ENCODE results near the gene ZBTB20. TPM values are rescaled to one million over a fixed set of nuclear protein-coding genes. Genes with fewer than 3 reads are reported as not detected.
A peak's percentile ranks its signal among the peaks of the same experiment; 100 is the strongest.

Gene ZBTB20
- total and polyA plus RNA-seq, 5 donors from 2014 or later, result 10.1 to 58.2 (median 13.2) TPM

- Mint-ChIP-seq H3K27ac (peak overlapping the region; percentile 2 to 91 (median 90)), H3K36me3 (peaks cover 19% of the 10 kb centered on the region), H3K4me1 (peaks cover 50 to 86% (median 68%) of the 10 kb centered on the region in 4 donors)
Observed at GRCh38 chr3:114336122-114336697, 810.9 kb downstream of the ZBTB20 start.

GRCh38 chr3:114333923-114334240, 813.2 kb downstream of the ZBTB20 start:
- ATAC-seq (ENCODE audit: low read depth in 2 of 2) (no peak), DNase-seq (no peak)
- Mint-ChIP-seq H3K4me3 (peak overlapping the region; percentile 2 to 76 (median 48)), H3K27me3 (no peaks in the 10 kb centered on the region), H3K27ac (peak overlapping the region; percentile 91 to 96 (median 94)), H3K9me3 (peaks cover 0 to 2% (median 0%) of the 10 kb centered on the region in 7 donors), H3K4me1 (peaks cover 59 to 91% (median 74%) of the 10 kb centered on the region in 4 donors), H3K36me3 (peaks cover 14% of the 10 kb centered on the region)
- Histone ChIP-seq H3K27me3 (ENCODE audit: control insufficient read depth, insufficient read depth, low read length) (no peaks in the 10 kb centered on the region), H3K9me3 (ENCODE audit: control insufficient read depth in 2 of 2, low read length in 2 of 2) (no peaks in the 10 kb centered on the region), H3K4me3 (ENCODE audit: low read depth, low read length) (peak overlapping the region; percentile 20), H3K27ac (ENCODE audit: insufficient read depth, low read length, poor library complexity, severe bottlenecking) (peak overlapping the region; percentile 80), H3K36me3 (ENCODE audit: control insufficient read depth, insufficient read depth, low read length) (no peaks in the 10 kb centered on the region), H3K4me1 (ENCODE audit: control insufficient read depth, insufficient read depth, low read length, poor library complexity, severe bottlenecking) (peaks cover 75% of the 10 kb centered on the region)

More at GRCh38 chr3:114336122-114336697, 810.9 kb downstream of the ZBTB20 start:
- Histone ChIP-seq H3K9me3 (ENCODE audit: control insufficient read depth in 2 of 2, low read length in 2 of 2) (no peaks in the 10 kb centered on the region), H3K27ac (ENCODE audit: insufficient read depth, low read length, poor library complexity, severe bottlenecking) (peak overlapping the region; percentile 80), H3K36me3 (ENCODE audit: control insufficient read depth, insufficient read depth, low read length) (no peaks in the 10 kb centered on the region), H3K4me1 (ENCODE audit: control insufficient read depth, insufficient read depth, low read length, poor library complexity, severe bottlenecking) (peaks cover 60% of the 10 kb centered on the region), H3K27me3 (ENCODE audit: control insufficient read depth, insufficient read depth, low read length) (no peaks in the 10 kb centered on the region), H3K4me3 (ENCODE audit: low read depth, low read length) (peak overlapping the region; percentile 39)
- ATAC-seq (ENCODE audit: low read depth in 2 of 2), result no peak
- Mint-ChIP-seq H3K4me3 (peak overlapping the region; percentile 7 to 49 (median 42)), H3K9me3 (peaks cover 0 to 2% (median 0%) of the 10 kb centered on the region in 7 donors), H3K27me3 (no peaks in the 10 kb centered on the region)
- peak in 1 of 3 donors; percentile 29 for DNase-seq

GRCh38 chr3:114333180-114333922, 813.7 kb downstream of the ZBTB20 start:
- H3K36me3 Mint-ChIP-seq, result peaks cover 12% of the 10 kb centered on the region
- ATAC-seq (ENCODE audit: low read depth in 2 of 2) (no peak), DNase-seq (peak in 1 of 3 donors; percentile 52)
- Histone ChIP-seq H3K9me3 (ENCODE audit: control insufficient read depth in 2 of 2, low read length in 2 of 2) (no peaks in the 10 kb centered on the region), H3K27ac (ENCODE audit: insufficient read depth, low read length, poor library complexity, severe bottlenecking) (peak overlapping the region; percentile 80), H3K27me3 (ENCODE audit: control insufficient read depth, insufficient read depth, low read length) (no peaks in the 10 kb centered on the region), H3K4me1 (ENCODE audit: control insufficient read depth, insufficient read depth, low read length, poor library complexity, severe bottlenecking) (peaks cover 75% of the 10 kb centered on the region), H3K36me3 (ENCODE audit: control insufficient read depth, insufficient read depth, low read length) (no peaks in the 10 kb centered on the region), H3K4me3 (ENCODE audit: low read depth, low read length) (peak overlapping the region; percentile 56)
- peaks cover 60 to 92% (median 76%) of the 10 kb centered on the region in 4 donors for H3K4me1 Mint-ChIP-seq
- H3K9me3 Mint-ChIP-seq, result peaks cover 0 to 4% (median 0%) of the 10 kb centered on the region in 7 donors
- H3K27me3 Mint-ChIP-seq, result no peaks in the 10 kb centered on the region
- H3K27ac Mint-ChIP-seq, result peak overlapping the region; percentile 91 to 96 (median 94)
- H3K4me3 Mint-ChIP-seq, result peak overlapping the region; percentile 47 to 86 (median 74)

- no peaks in the 10 kb centered on the region for H3K9me3 ChIP-seq (ENCODE audit: control insufficient read depth in 2 of 2, low read length in 2 of 2)
- DNase-seq, result peak in 2 of 3 donors; percentile 45 to 82
- H3K27me3 ChIP-seq (ENCODE audit: control insufficient read depth, insufficient read depth, low read length), result no peaks in the 10 kb centered on the region
- peak overlapping the region; percentile 56 for H3K4me3 ChIP-seq (ENCODE audit: low read depth, low read length)
- H3K4me1 Mint-ChIP-seq, result peaks cover 64 to 92% (median 78%) of the 10 kb centered on the region in 4 donors
- H3K27me3 Mint-ChIP-seq, result no peaks in the 10 kb centered on the region
- H3K27ac ChIP-seq (ENCODE audit: insufficient read depth, low read length, poor library complexity, severe bottlenecking), result peak overlapping the region; percentile 80
- H3K4me3 Mint-ChIP-seq, result peak overlapping the region; percentile 47 to 86 (median 74)
- no peaks in the 10 kb centered on the region for H3K36me3 ChIP-seq (ENCODE audit: control insufficient read depth, insufficient read depth, low read length)
- peaks cover 78% of the 10 kb centered on the region for H3K4me1 ChIP-seq (ENCODE audit: control insufficient read depth, insufficient read depth, low read length, poor library complexity, severe bottlenecking)
- H3K36me3 Mint-ChIP-seq, result peaks cover 12% of the 10 kb centered on the region
- H3K9me3 Mint-ChIP-seq, result peaks cover 0 to 4% (median 0%) of the 10 kb centered on the region in 7 donors
- ATAC-seq (ENCODE audit: low read depth in 2 of 2), result peak; percentile 69 to 77
- peak overlapping the region; percentile 91 to 96 (median 94) for H3K27ac Mint-ChIP-seq
Observed at GRCh38 chr3:114332342-114333179, 814.5 kb downstream of the ZBTB20 start.

- peak overlapping the region; percentile 47 to 86 (median 74) for H3K4me3 Mint-ChIP-seq
- Histone ChIP-seq H3K9me3 (ENCODE audit: control insufficient read depth in 2 of 2, low read length in 2 of 2) (no peaks in the 10 kb centered on the region), H3K4me1 (ENCODE audit: control insufficient read depth, insufficient read depth, low read length, poor library complexity, severe bottlenecking) (peaks cover 86% of the 10 kb centered on the region), H3K27me3 (ENCODE audit: control insufficient read depth, insufficient read depth, low read length) (no peaks in the 10 kb centered on the region), H3K36me3 (ENCODE audit: control insufficient read depth, insufficient read depth, low read length) (no peaks in the 10 kb centered on the region), H3K4me3 (ENCODE audit: low read depth, low read length) (peak overlapping the region; percentile 56), H3K27ac (ENCODE audit: insufficient read depth, low read length, poor library complexity, severe bottlenecking) (peak overlapping the region; percentile 80)
- DNase-seq (peak in 1 of 3 donors; percentile 45), ATAC-seq (ENCODE audit: low read depth in 2 of 2) (peak in 1 of 2 donors; percentile 12)
- H3K36me3 Mint-ChIP-seq, result peaks cover 12% of the 10 kb centered on the region
- peaks cover 64 to 93% (median 79%) of the 10 kb centered on the region in 4 donors for H3K4me1 Mint-ChIP-seq
- no peaks in the 10 kb centered on the region for H3K27me3 Mint-ChIP-seq
- peak overlapping the region; percentile 91 to 96 (median 94) for H3K27ac Mint-ChIP-seq
- peaks cover 0 to 4% (median 0%) of the 10 kb centered on the region in 7 donors for H3K9me3 Mint-ChIP-seq
Observed at GRCh38 chr3:114331710-114332109, 815.4 kb downstream of the ZBTB20 start.

- no peaks in the 10 kb centered on the region for H3K36me3 ChIP-seq (ENCODE audit: control insufficient read depth, insufficient read depth, low read length)
- peaks cover 91% of the 10 kb centered on the region for H3K4me1 ChIP-seq (ENCODE audit: control insufficient read depth, insufficient read depth, low read length, poor library complexity, severe bottlenecking)
- Mint-ChIP-seq H3K9me3 (peaks cover 0 to 4% (median 0%) of the 10 kb centered on the region in 7 donors), H3K27ac (peak overlapping the region; percentile 91 to 96 (median 94)), H3K36me3 (peaks cover 9% of the 10 kb centered on the region), H3K27me3 (no peaks in the 10 kb centered on the region), H3K4me1 (peaks cover 62 to 93% (median 79%) of the 10 kb centered on the region in 4 donors), H3K4me3 (peak overlapping the region in 3 of 4 donors; percentile 26 to 76 (median 47))
- no peaks in the 10 kb centered on the region for H3K27me3 ChIP-seq (ENCODE audit: control insufficient read depth, insufficient read depth, low read length)
- ATAC-seq (ENCODE audit: low read depth in 2 of 2), result no peak
- peak overlapping the region; percentile 56 for H3K4me3 ChIP-seq (ENCODE audit: low read depth, low read length)
- peak overlapping the region; percentile 81 for H3K27ac ChIP-seq (ENCODE audit: insufficient read depth, low read length, poor library complexity, severe bottlenecking)
- no peak for DNase-seq
- no peaks in the 10 kb centered on the region for H3K9me3 ChIP-seq (ENCODE audit: control insufficient read depth in 2 of 2, low read length in 2 of 2)
Observed at GRCh38 chr3:114331007-114331406, 816.1 kb downstream of the ZBTB20 start.

GRCh38 chr3:114329823-114330222, 817.3 kb downstream of the ZBTB20 start:
- peaks cover 94% of the 10 kb centered on the region for H3K4me1 ChIP-seq (ENCODE audit: control insufficient read depth, insufficient read depth, low read length, poor library complexity, severe bottlenecking)
- peaks cover 8% of the 10 kb centered on the region for H3K36me3 Mint-ChIP-seq
- DNase-seq, result peak in 1 of 3 donors; percentile 24

More at GRCh38 chr3:114329823-114330222, 817.3 kb downstream of the ZBTB20 start:
- Mint-ChIP-seq H3K9me3 (peaks cover 0 to 4% (median 0%) of the 10 kb centered on the region in 7 donors), H3K4me1 (peaks cover 63 to 94% (median 79%) of the 10 kb centered on the region in 4 donors), H3K27me3 (no peaks in the 10 kb centered on the region), H3K27ac (peak overlapping the region; percentile 81 to 89 (median 87)), H3K4me3 (peak overlapping the region in 3 of 4 donors; percentile 7 to 43 (median 35))
- Histone ChIP-seq H3K4me3 (ENCODE audit: low read depth, low read length) (peak overlapping the region; percentile 16), H3K27ac (ENCODE audit: insufficient read depth, low read length, poor library complexity, severe bottlenecking) (peak overlapping the region; percentile 81), H3K27me3 (ENCODE audit: control insufficient read depth, insufficient read depth, low read length) (no peaks in the 10 kb centered on the region), H3K36me3 (ENCODE audit: control insufficient read depth, insufficient read depth, low read length) (no peaks in the 10 kb centered on the region), H3K9me3 (ENCODE audit: control insufficient read depth in 2 of 2, low read length in 2 of 2) (no peaks in the 10 kb centered on the region)
- ATAC-seq (ENCODE audit: low read depth in 2 of 2), result no peak

Data from CD4-positive, CD25-positive, alpha-beta regulatory T cell (primary cell).